H9 (cell line): Measurements from ENCODE around the gene PDCD4. TPM values are rescaled to one million over a fixed set of nuclear protein-coding genes. Genes with fewer than 3 reads are reported as not detected.

Experiments used
- DNase-seq: peaks from one replicate; pipeline ENCODE4 v3.0.0-alpha.2; 2017
- H2AFZ ChIP-seq: one replicate; pipeline ENCODE4 v1.6.1; 2013; ENCODE audit warnings: mild to moderate bottlenecking, low read length, control low read depth, moderate library complexity
- H2AK5ac ChIP-seq: 2 replicates; pipeline ENCODE4 v1.6.1; 2013; ENCODE audit warnings: low read length, control low read depth, mixed read lengths; ENCODE audit not compliant: insufficient read length
- H2BK120ac ChIP-seq: one replicate; pipeline ENCODE4 v1.6.1; 2013; ENCODE audit warnings: low read depth, mild to moderate bottlenecking, low read length, control low read depth, inconsistent platforms; ENCODE audit not compliant: poor library complexity, severe bottlenecking
- H2BK12ac ChIP-seq: 2 replicates; pipeline ENCODE4 v1.6.1; 2013; ENCODE audit warnings: low read length, control low read depth, mixed read lengths, low read depth; ENCODE audit not compliant: insufficient read length
- H2BK15ac ChIP-seq: 2 replicates; pipeline ENCODE4 v1.6.1; 2013; ENCODE audit warnings: low read depth, low read length, control low read depth
- H2BK20ac ChIP-seq: one replicate; pipeline ENCODE4 v1.6.1; 2013; ENCODE audit warnings: low read depth, mild to moderate bottlenecking, low read length, control low read depth, inconsistent platforms; ENCODE audit not compliant: poor library complexity, severe bottlenecking
- H2BK5ac ChIP-seq: 2 replicates; pipeline ENCODE4 v1.6.1; 2013; ENCODE audit warnings: low read length, control low read depth, mixed read lengths; ENCODE audit not compliant: insufficient read length
- H3K14ac ChIP-seq: 2 replicates; pipeline ENCODE4 v1.6.1; 2013; ENCODE audit warnings: low read length, control low read depth; ENCODE audit not compliant: insufficient read depth
- H3K18ac ChIP-seq: 2 replicates; pipeline ENCODE4 v1.6.1; 2013; ENCODE audit warnings: low read depth, mild to moderate bottlenecking, mixed read lengths, low read length, control low read depth; ENCODE audit not compliant: insufficient read length
- H3K23ac ChIP-seq: 2 replicates; pipeline ENCODE4 v1.6.1; 2013; ENCODE audit warnings: low read length, control low read depth, mixed read lengths, low read depth; ENCODE audit not compliant: insufficient read length
- H3K23me2 ChIP-seq: 2 replicates; pipeline ENCODE4 v1.6.1; 2013; ENCODE audit warnings: low read depth, mild to moderate bottlenecking, mixed read lengths, low read length, control low read depth; ENCODE audit not compliant: insufficient read length, poor library complexity, severe bottlenecking
- H3K27ac ChIP-seq: 2 replicates; pipeline ENCODE4 v1.5.1; 2013; ENCODE audit warnings: low read length, control low read depth, mixed read lengths, low read depth; ENCODE audit not compliant: insufficient read length
- H3K27me3 ChIP-seq: 2 replicates; pipeline ENCODE4 v1.6.1; 2013; ENCODE audit warnings: low read length, control low read depth, inconsistent platforms; ENCODE audit not compliant: insufficient read depth
- H3K4ac ChIP-seq: 2 replicates; pipeline ENCODE4 v1.6.1; 2013; ENCODE audit warnings: low read depth, mild to moderate bottlenecking, control low read depth, inconsistent platforms, low read length, moderate library complexity
- H3K4me1 ChIP-seq: 2 replicates; pipeline ENCODE4 v1.6.1; 2013; ENCODE audit warnings: low read length, control low read depth, inconsistent platforms; ENCODE audit not compliant: insufficient read depth
- H3K4me2 ChIP-seq: 2 replicates; pipeline ENCODE4 v1.6.1; 2013; ENCODE audit warnings: low read length, control low read depth, mixed read lengths; ENCODE audit not compliant: insufficient read length, insufficient read depth
- H3K56ac ChIP-seq: 2 replicates; pipeline ENCODE4 v1.6.1; 2013; ENCODE audit warnings: low read depth, mild to moderate bottlenecking, mixed read lengths, low read length, control low read depth; ENCODE audit not compliant: insufficient read length
- H3K79me1 ChIP-seq: 2 replicates; pipeline ENCODE4 v1.6.1; 2013; ENCODE audit warnings: low read depth, mild to moderate bottlenecking, moderate library complexity, low read length, control low read depth, inconsistent platforms; ENCODE audit not compliant: insufficient read depth, poor library complexity, severe bottlenecking
- H3K79me2 ChIP-seq: 2 replicates; pipeline ENCODE4 v1.6.1; 2013; ENCODE audit warnings: low read length, control low read depth, inconsistent platforms; ENCODE audit not compliant: insufficient read depth
- H3K9ac ChIP-seq: 2 replicates; pipeline ENCODE4 v1.6.1; 2013; ENCODE audit warnings: low read length, control low read depth, mixed read lengths; ENCODE audit not compliant: insufficient read length; ENCODE audit errors: extremely low read depth
- H3K9me3 ChIP-seq: one replicate; pipeline ENCODE4 v1.6.1; 2013; ENCODE audit warnings: low read depth, low read length, inconsistent platforms; ENCODE audit not compliant: control insufficient read depth
- H3T11ph ChIP-seq: one replicate; pipeline ENCODE4 v1.6.1; 2013; ENCODE audit warnings: mild to moderate bottlenecking, low read length, control low read depth, inconsistent platforms
- H4K20me1 ChIP-seq: one replicate; pipeline ENCODE4 v1.6.1; 2013; ENCODE audit not compliant: control insufficient read depth, insufficient read length, insufficient read depth
- H4K5ac ChIP-seq: 2 replicates; pipeline ENCODE4 v1.6.1; 2013; ENCODE audit warnings: low read depth, mild to moderate bottlenecking, mixed read lengths, low read length, control low read depth; ENCODE audit not compliant: insufficient read length
- H4K8ac ChIP-seq: replicated peaks from 2 replicates; pipeline ENCODE4 v1.6.1; 2013; ENCODE audit warnings: low read length, control low read depth, mixed read lengths, low read depth; ENCODE audit not compliant: insufficient read length
- H4K91ac ChIP-seq: 2 replicates; pipeline ENCODE4 v1.6.1; 2013; ENCODE audit warnings: low read depth, mild to moderate bottlenecking, moderate library complexity, mixed read lengths, low read length, control low read depth; ENCODE audit not compliant: insufficient read length
- H3K27ac Mint-ChIP-seq, 3 experiments: 2 replicates in 2 of 3; 3 replicates in 1 of 3; pipeline ENCODE4 v1.8.0; 2020 to 2021; ENCODE audit warnings: mixed read lengths in 3 of 3, mild to moderate bottlenecking in 1 of 3, moderate library complexity in 1 of 3
- H3K27me3 Mint-ChIP-seq: 2 replicates; pipeline ENCODE4 v1.8.0; 2021; ENCODE audit warnings: low read depth, mild to moderate bottlenecking, moderate library complexity, mixed read lengths
- H3K36me3 Mint-ChIP-seq, 3 experiments: 2 replicates in 2 of 3; 3 replicates in 1 of 3; pipeline ENCODE4 v1.8.0; 2020 to 2021; ENCODE audit warnings: low read depth in 3 of 3, mixed read lengths in 3 of 3; ENCODE audit not compliant: insufficient read depth in 1 of 3
- H3K4me1 Mint-ChIP-seq, 2 experiments: 2 replicates each; pipeline ENCODE4 v1.8.0; 2020; ENCODE audit warnings: mixed read lengths in 2 of 2
- H3K4me3 Mint-ChIP-seq, 2 experiments: 2 replicates in 1 of 2; 3 replicates in 1 of 2; pipeline ENCODE4 v1.8.0; 2020 to 2021; ENCODE audit warnings: mild to moderate bottlenecking in 2 of 2, mixed read lengths in 2 of 2, moderate library complexity in 1 of 2
- H3K9me3 Mint-ChIP-seq, 2 experiments: 2 replicates in 1 of 2; 3 replicates in 1 of 2; pipeline ENCODE4 v1.8.0; 2020; ENCODE audit warnings: mild to moderate bottlenecking in 2 of 2, mixed read lengths in 2 of 2, moderate library complexity in 1 of 2
- WGBS: extraction: QIAGEN DNeasy Blood & Tissue Kit; methylation state at CpG from one replicate; pipeline ENCODE4 v1.1.7; 2013; ENCODE audit warnings: missing lambda C conversion rate, low lambda C conversion rate, mixed read lengths; ENCODE audit not compliant: insufficient read length; ENCODE audit errors: extremely low coverage; 5-methylcytosine and 5-hydroxymethylcytosine counted together
- total RNA-seq: library from RNA; stranded (reverse); gene quantifications from 2 replicates; pipeline ENCODE4 v1.2.1, GENCODE V29; 2021
- TF ChIP-seq, protein P1 (sequence below): fragments of 200-600 bp; sonication (generic); conservative IDR thresholded peaks from 3 replicates; pipeline ENCODE4 v1.8.0; 2021; ENCODE audit warnings: antibody characterized with exemption, mild to moderate bottlenecking

Gene PDCD4
- total RNA-seq, 1 experiment from 2014 or later: 29.3 TPM

DNA sequence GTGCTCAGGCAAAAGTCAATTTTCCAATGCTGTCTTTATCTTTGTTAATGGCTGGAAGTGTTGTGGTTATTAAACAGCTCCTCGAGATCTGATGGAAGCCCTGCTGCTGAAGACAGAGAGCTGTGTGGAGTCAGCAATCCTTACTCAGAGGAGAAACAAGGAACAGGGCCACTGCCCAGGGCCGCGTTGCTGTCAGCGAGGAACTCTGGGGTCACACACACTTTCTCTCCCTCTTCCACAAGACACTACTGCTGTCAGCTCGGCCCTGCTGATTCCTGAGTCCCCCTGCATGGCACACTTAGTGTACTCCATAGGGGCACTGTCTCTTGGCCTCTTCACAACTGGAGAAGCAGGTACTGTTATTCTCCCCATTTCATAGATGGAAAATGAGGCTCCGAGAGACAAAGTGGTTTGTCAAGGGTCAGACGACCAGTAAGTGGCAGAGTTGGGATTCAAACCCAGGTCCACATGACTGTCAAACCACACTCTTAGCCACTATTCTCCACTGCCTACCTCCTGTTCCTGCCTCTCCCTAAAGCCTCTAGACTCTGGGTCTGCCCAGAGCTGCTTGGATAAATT, 29.3 kb upstream of the PDCD4 start:
- H3K79me1 ChIP-seq: no peaks in the 10 kb centered on the region
- no peak overlapping the region for H3K27ac ChIP-seq
- no peak overlapping the region for H3K23ac ChIP-seq
- no peak overlapping the region for H3K4me2 ChIP-seq
- no peaks in the 10 kb centered on the region for H3K9me3 ChIP-seq
- no peak overlapping the region for H2AFZ ChIP-seq
- H3K14ac ChIP-seq: no peak overlapping the region; the same call in 1 of the 2 replicates
- no peak overlapping the region for H4K5ac ChIP-seq
- H2BK20ac ChIP-seq: no peak overlapping the region
- H3K79me2 ChIP-seq: no peaks in the 10 kb centered on the region
- Mint-ChIP-seq H3K9me3 (0 out of 5 replicates have a peak, but pooled peaks cover 0 to 2% of the 10 kb centered on the region in 2 experiments), H3K4me1 (peaks cover 6 to 11% of the 10 kb centered on the region in 2 experiments; a peak in 3 of 4 replicates), H3K4me3 (no peak overlapping the region), H3K27ac (no peak overlapping the region; a peak in 1 of 7 replicates), H3K36me3 (no peaks in the 10 kb centered on the region; a peak in 1 of 7 replicates), H3K27me3 (no peaks in the 10 kb centered on the region)
- TF ChIP-seq, protein P1, sequence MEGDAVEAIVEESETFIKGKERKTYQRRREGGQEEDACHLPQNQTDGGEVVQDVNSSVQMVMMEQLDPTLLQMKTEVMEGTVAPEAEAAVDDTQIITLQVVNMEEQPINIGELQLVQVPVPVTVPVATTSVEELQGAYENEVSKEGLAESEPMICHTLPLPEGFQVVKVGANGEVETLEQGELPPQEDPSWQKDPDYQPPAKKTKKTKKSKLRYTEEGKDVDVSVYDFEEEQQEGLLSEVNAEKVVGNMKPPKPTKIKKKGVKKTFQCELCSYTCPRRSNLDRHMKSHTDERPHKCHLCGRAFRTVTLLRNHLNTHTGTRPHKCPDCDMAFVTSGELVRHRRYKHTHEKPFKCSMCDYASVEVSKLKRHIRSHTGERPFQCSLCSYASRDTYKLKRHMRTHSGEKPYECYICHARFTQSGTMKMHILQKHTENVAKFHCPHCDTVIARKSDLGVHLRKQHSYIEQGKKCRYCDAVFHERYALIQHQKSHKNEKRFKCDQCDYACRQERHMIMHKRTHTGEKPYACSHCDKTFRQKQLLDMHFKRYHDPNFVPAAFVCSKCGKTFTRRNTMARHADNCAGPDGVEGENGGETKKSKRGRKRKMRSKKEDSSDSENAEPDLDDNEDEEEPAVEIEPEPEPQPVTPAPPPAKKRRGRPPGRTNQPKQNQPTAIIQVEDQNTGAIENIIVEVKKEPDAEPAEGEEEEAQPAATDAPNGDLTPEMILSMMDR: no peak
- no peak overlapping the region for H2BK120ac ChIP-seq
- no peak overlapping the region for H3K18ac ChIP-seq
- H3K27me3 ChIP-seq: no peaks in the 10 kb centered on the region
- no peaks in the 10 kb centered on the region for H3K23me2 ChIP-seq
- H2BK5ac ChIP-seq: no peak overlapping the region
- no peak overlapping the region for H2AK5ac ChIP-seq
- no peak overlapping the region for H3T11ph ChIP-seq
- H3K56ac ChIP-seq: no peak overlapping the region
- H4K8ac ChIP-seq: no peak overlapping the region
- no peak overlapping the region for H3K4ac ChIP-seq
- no peaks in the 10 kb centered on the region for H3K4me1 ChIP-seq
- H4K20me1 ChIP-seq: no peaks in the 10 kb centered on the region
- H2BK15ac ChIP-seq: no peak overlapping the region
- no peak overlapping the region for H4K91ac ChIP-seq
- no CpG with 5 or more reads among the region's 7 CpGs for WGBS
- DNase-seq: no peak
- H3K9ac ChIP-seq: no peak overlapping the region
- no peak overlapping the region for H2BK12ac ChIP-seq
